Neuronal stem cell (in vitro differentiated cells): ENCODE measurements around the gene TKTL1.

ENCODE experiments used
- DNase-seq: peaks from one replicate; pipeline ENCODE4 v3.0.0-alpha.2; 2013; ENCODE audit warnings: low spot score
- H2AFZ ChIP-seq: one replicate; pipeline ENCODE4 v1.6.1; 2013; ENCODE audit warnings: mild to moderate bottlenecking, low read length, inconsistent platforms
- H2AK5ac ChIP-seq: 2 replicates; pipeline ENCODE4 v1.6.1; 2013; ENCODE audit warnings: low read depth, mild to moderate bottlenecking, inconsistent platforms, low read length, moderate library complexity, mixed read lengths
- H2BK120ac ChIP-seq: 2 replicates; pipeline ENCODE4 v1.6.1; 2013; ENCODE audit warnings: low read depth, mild to moderate bottlenecking, inconsistent platforms, low read length, moderate library complexity, mixed read lengths
- H2BK12ac ChIP-seq: one replicate; pipeline ENCODE4 v1.6.1; 2013; ENCODE audit warnings: low read length, inconsistent platforms
- H2BK15ac ChIP-seq: 2 replicates; pipeline ENCODE4 v1.6.1; 2013; ENCODE audit warnings: mild to moderate bottlenecking, low read length, inconsistent platforms, mixed read lengths
- H2BK5ac ChIP-seq: one replicate; pipeline ENCODE4 v1.6.1; 2013; ENCODE audit warnings: inconsistent platforms, mild to moderate bottlenecking, low read length, moderate library complexity
- H3K14ac ChIP-seq: one replicate; pipeline ENCODE4 v1.6.1; 2013; ENCODE audit warnings: low read length, inconsistent platforms
- H3K18ac ChIP-seq: 2 replicates; pipeline ENCODE4 v1.6.1; 2013; ENCODE audit warnings: low read length, inconsistent platforms
- H3K23ac ChIP-seq: 2 replicates; pipeline ENCODE4 v1.6.1; 2013; ENCODE audit warnings: low read depth, mild to moderate bottlenecking, mixed read lengths, low read length, inconsistent platforms; ENCODE audit not compliant: poor library complexity
- H3K27ac ChIP-seq: replicated peaks from 3 replicates; pipeline ENCODE4 v1.5.1; 2013; ENCODE audit warnings: low read length, inconsistent platforms
- H3K27me3 ChIP-seq, 3 experiments: 2 replicates each; pipeline ENCODE4 v1.6.1; 2013; ENCODE audit warnings: low read length in 3 of 3, mild to moderate bottlenecking in 2 of 3, inconsistent platforms in 1 of 3, low read depth in 1 of 3, mixed read lengths in 1 of 3, moderate library complexity in 1 of 3; ENCODE audit not compliant: control insufficient read depth in 3 of 3, insufficient read depth in 3 of 3
- H3K36me3 ChIP-seq, 2 donors: replicated peaks in 1 of 2; 2 replicates each; pipeline ENCODE4 v1.6.1; 2013; ENCODE audit warnings: low read length in 2 of 2; ENCODE audit not compliant: control insufficient read depth in 2 of 2, insufficient read depth in 2 of 2
- H3K4ac ChIP-seq: 2 replicates; pipeline ENCODE4 v1.6.1; 2013; ENCODE audit warnings: inconsistent platforms, mild to moderate bottlenecking, low read length, moderate library complexity
- H3K4me1 ChIP-seq, 2 donors: 1 replicate in 1 of 2; 2 replicates in 1 of 2; pipeline ENCODE4 v1.6.1; 2013; ENCODE audit warnings: low read length in 2 of 2, low read depth in 1 of 2; ENCODE audit not compliant: control insufficient read depth in 2 of 2, insufficient read depth in 1 of 2
- H3K4me2 ChIP-seq: one replicate; pipeline ENCODE4 v1.6.1; 2013; ENCODE audit warnings: mild to moderate bottlenecking, low read length, inconsistent platforms; ENCODE audit not compliant: insufficient read depth, poor library complexity, severe bottlenecking
- H3K4me3 ChIP-seq, 2 donors: 2 replicates each; pipeline ENCODE4 v1.5.1; 2013; ENCODE audit warnings: low read length in 2 of 2, mild to moderate bottlenecking in 2 of 2, inconsistent platforms in 1 of 2, moderate library complexity in 1 of 2
- H3K79me1 ChIP-seq: one replicate; pipeline ENCODE4 v1.6.1; 2013; ENCODE audit warnings: low read depth, mild to moderate bottlenecking, inconsistent platforms, low read length, moderate library complexity
- H3K9ac ChIP-seq: one replicate; pipeline ENCODE4 v1.6.1; 2013; ENCODE audit warnings: mild to moderate bottlenecking, low read depth, low read length, inconsistent platforms; ENCODE audit not compliant: poor library complexity
- H3K9me3 ChIP-seq, 2 donors: replicated peaks in 1 of 2; 2 replicates each; pipeline versions ENCODE3 to v1.6.1; 2013; ENCODE audit warnings: low read length in 2 of 2, mild to moderate bottlenecking in 2 of 2, inconsistent platforms in 1 of 2, low read depth in 1 of 2, mixed read lengths in 1 of 2, moderate library complexity in 1 of 2; ENCODE audit not compliant: control insufficient read depth in 2 of 2, insufficient read depth in 1 of 2
- H4K8ac ChIP-seq: one replicate; pipeline ENCODE4 v1.6.1; 2013; ENCODE audit warnings: low read depth, mild to moderate bottlenecking, inconsistent platforms, low read length, moderate library complexity
- H4K91ac ChIP-seq: one replicate; pipeline ENCODE4 v1.6.1; 2013; ENCODE audit warnings: low read length, low read depth, mild to moderate bottlenecking, inconsistent platforms; ENCODE audit not compliant: poor library complexity
- WGBS, 2 donors: extraction: QIAGEN DNeasy Blood & Tissue Kit; methylation state at CpG; one replicate each; pipeline ENCODE4 v1.1.7; 2013; ENCODE audit warnings: missing lambda C conversion rate in 2 of 2, mixed read lengths in 1 of 2; ENCODE audit not compliant: insufficient read length in 2 of 2, insufficient replicate concordance in 1 of 2; ENCODE audit errors: extremely low coverage in 2 of 2; 5-methylcytosine and 5-hydroxymethylcytosine counted together

The TKTL1 gene

GRCh38 chrX:154305541-154306205 lies 10.1 kb downstream of the TKTL1 start:
- H2AFZ ChIP-seq = no peak overlapping the region
- H4K8ac ChIP-seq = no peak overlapping the region
- no peak overlapping the region for H2BK5ac ChIP-seq
- H3K4ac ChIP-seq = no peak overlapping the region
- H3K36me3 ChIP-seq = no peaks in the 10 kb centered on the region
- no peak overlapping the region for H3K4me3 ChIP-seq
- H3K27me3 ChIP-seq = peaks cover 0 to 25% (median 0%) of the 10 kb centered on the region in 3 experiments
- peaks cover 5 to 10% of the 10 kb centered on the region in 2 donors for H3K4me1 ChIP-seq
- no peak overlapping the region for H3K23ac ChIP-seq
- WGBS, 2 donors = no CpG with 5 or more reads among the region's 11 CpGs
- no peaks in the 10 kb centered on the region for H3K9me3 ChIP-seq
- H3K4me2 ChIP-seq = no peak overlapping the region
- H3K14ac ChIP-seq = no peak overlapping the region
- H2AK5ac ChIP-seq = peak overlapping the region; percentile 32
- H4K91ac ChIP-seq = no peak overlapping the region
- H2BK15ac ChIP-seq = no peak overlapping the region
- no peak overlapping the region for H2BK12ac ChIP-seq
- H3K9ac ChIP-seq = no peak overlapping the region
- no peak overlapping the region for H3K27ac ChIP-seq
- H3K79me1 ChIP-seq = no peaks in the 10 kb centered on the region
- H3K18ac ChIP-seq = no peak overlapping the region
- DNase-seq = no peak
- no peak overlapping the region for H2BK120ac ChIP-seq

GRCh38 chrX:154307202-154307601 lies 11.6 kb downstream of the TKTL1 start:
- no CpG with 5 or more reads among the region's 6 CpGs for WGBS, 2 donors

GRCh38 chrX:154308108-154308946 lies 12.7 kb downstream of the TKTL1 start:
- Histone ChIP-seq H3K23ac (no peak overlapping the region), H2BK12ac (no peak overlapping the region)
- peak; percentile 36 for DNase-seq

More at GRCh38 chrX:154307202-154307601, 11.6 kb downstream of the TKTL1 start:
- Histone ChIP-seq H2BK5ac (no peak overlapping the region), H3K4me3 (no peak overlapping the region), H3K4me2 (no peak overlapping the region), H3K18ac (no peak overlapping the region), H2BK15ac (no peak overlapping the region), H2AK5ac (no peak overlapping the region), H4K91ac (no peak overlapping the region), H3K27ac (no peak overlapping the region), H3K23ac (no peak overlapping the region), H3K36me3 (no peaks in the 10 kb centered on the region), H3K27me3 (peaks cover 0 to 37% (median 0%) of the 10 kb centered on the region in 3 experiments), H2BK12ac (no peak overlapping the region), H3K4me1 (peaks cover 5 to 10% of the 10 kb centered on the region in 2 donors), H4K8ac (no peak overlapping the region), H2AFZ (no peak overlapping the region), H2BK120ac (no peak overlapping the region), H3K9me3 (no peaks in the 10 kb centered on the region), H3K14ac (no peak overlapping the region), H3K4ac (no peak overlapping the region), H3K9ac (no peak overlapping the region), H3K79me1 (no peaks in the 10 kb centered on the region)
- no peak for DNase-seq

More at GRCh38 chrX:154308108-154308946, 12.7 kb downstream of the TKTL1 start:
- H2BK15ac ChIP-seq = no peak overlapping the region
- no peak overlapping the region for H3K4me2 ChIP-seq
- H4K91ac ChIP-seq = no peak overlapping the region
- no peak overlapping the region for H3K27ac ChIP-seq
- no peaks in the 10 kb centered on the region for H3K9me3 ChIP-seq
- H2AK5ac ChIP-seq = no peak overlapping the region
- peaks cover 0 to 47% (median 0%) of the 10 kb centered on the region in 3 experiments for H3K27me3 ChIP-seq
- no peak overlapping the region for H3K4me3 ChIP-seq
- H3K4ac ChIP-seq = no peak overlapping the region
- no CpG with 5 or more reads among the region's 9 CpGs for WGBS, 2 donors
- no peak overlapping the region for H2AFZ ChIP-seq
- no peak overlapping the region for H2BK5ac ChIP-seq
- no peak overlapping the region for H3K9ac ChIP-seq
- no peaks in the 10 kb centered on the region for H3K79me1 ChIP-seq
- no peak overlapping the region for H4K8ac ChIP-seq
- peaks cover 10% of the 10 kb centered on the region in 2 donors for H3K4me1 ChIP-seq
- no peak overlapping the region for H2BK120ac ChIP-seq
- H3K36me3 ChIP-seq = no peaks in the 10 kb centered on the region
- no peak overlapping the region for H3K18ac ChIP-seq
- no peak overlapping the region for H3K14ac ChIP-seq
